Smooth muscle cell (in vitro differentiated cells): ENCODE data around the gene DUSP15. TPM values are rescaled to one million over a fixed set of nuclear protein-coding genes. Genes with fewer than 3 reads are reported as not detected.
"Not testable (repeated sequence)": the region's sequence is repeated elsewhere in the genome, so short reads cannot be mapped to it uniquely, and the experiment has no call there.

Source experiments
- DNase-seq: peaks from one replicate; lab custom pipeline; 2025; ENCODE audit not compliant: unreplicated experiment; lab: John Stamatoyannopoulos, UW
- H2AFZ ChIP-seq: fragments of 200-600 bp; sonication (generic); 2 replicates; pipeline ENCODE4 v1.6.0; 2016; ENCODE audit warnings: antibody characterized with exemption, low read depth, mild to moderate bottlenecking
- H3F3A ChIP-seq: fragments of 200-600 bp; sonication (generic); 2 replicates; pipeline ENCODE4 v1.6.0; 2017; ENCODE audit warnings: antibody characterized with exemption, low read depth
- H3K27ac ChIP-seq: fragments of 200-600 bp; sonication (generic); 2 replicates; pipeline ENCODE4 v1.5.1; 2016; ENCODE audit warnings: low read depth, mild to moderate bottlenecking
- H3K27me3 ChIP-seq: fragments of 200-600 bp; sonication (generic); 2 replicates; pipeline ENCODE4 v1.6.1; 2016; ENCODE audit warnings: low read depth, mild to moderate bottlenecking
- H3K36me3 ChIP-seq: fragments of 200-600 bp; sonication (generic); 2 replicates; pipeline ENCODE4 v1.5.1; 2016; ENCODE audit warnings: low read depth
- H3K4me1 ChIP-seq: fragments of 200-600 bp; sonication (generic); 2 replicates; pipeline ENCODE4 v1.5.1; 2016; ENCODE audit warnings: low read depth
- H3K4me2 ChIP-seq: fragments of 200-600 bp; sonication (generic); 2 replicates; pipeline ENCODE4 v1.6.0; 2016; ENCODE audit warnings: mild to moderate bottlenecking
- H3K4me3 ChIP-seq: fragments of 200-600 bp; sonication (generic); 2 replicates; pipeline ENCODE4 v1.5.1; 2016; ENCODE audit warnings: mild to moderate bottlenecking
- H3K79me2 ChIP-seq: fragments of 200-600 bp; sonication (generic); 2 replicates; pipeline ENCODE4 v1.6.0; 2016; ENCODE audit warnings: low read depth, mild to moderate bottlenecking
- H3K9ac ChIP-seq: fragments of 200-600 bp; sonication (generic); 2 replicates; pipeline ENCODE4 v1.6.0; 2016; ENCODE audit warnings: low read depth
- H3K9me3 ChIP-seq: fragments of 200-600 bp; sonication (generic); replicated peaks from 2 replicates; pipeline ENCODE4 v1.5.1; 2016; ENCODE audit warnings: low read depth
- H4K20me1 ChIP-seq: fragments of 200-600 bp; sonication (generic); 2 replicates; pipeline ENCODE4 v1.6.0; 2016; ENCODE audit warnings: low read depth
- CTCF ChIP-seq: fragments of 200-600 bp; sonication (generic); IDR thresholded peaks from 2 replicates; pipeline ENCODE4 v1.5.1; 2017; ENCODE audit warnings: borderline replicate concordance, mild to moderate bottlenecking, antibody characterized with exemption; ENCODE audit not compliant: insufficient read depth, poor library complexity, severe bottlenecking
- WGBS: methylation state at CpG from one replicate; pipeline ENCODE4 v1.1.7; 2016; ENCODE audit warnings: low lambda C conversion rate; 5-methylcytosine and 5-hydroxymethylcytosine counted together
- polyA plus RNA-seq: library from polyadenylated mRNA; unstranded; fragments of >200 nt; fragmentation: Nextera tagmentation; extraction: Ambion mirVana; gene quantifications from 2 replicates; pipeline ENCODE4 v1.2.1, GENCODE V29; 2016
- total RNA-seq: library from RNA; depleted of rRNA; stranded (reverse); fragments of >200 nt; gene quantifications from 2 replicates; pipeline ENCODE4 v1.2.3, GENCODE V29; 2014

The DUSP15 gene
- total and polyA plus RNA-seq, 2 experiments from 2014 or later, result 6.2 to 10.2 TPM

GRCh38 chr20:31816221-31816620 lies 54.1 kb downstream of the DUSP15 start:
- Histone ChIP-seq H3F3A (no peaks in the 10 kb centered on the region), H2AFZ (no peak overlapping the region), H3K4me3 (no peak overlapping the region), H3K27ac (no peak overlapping the region), H3K9me3 (no peaks in the 10 kb centered on the region), H3K9ac (no peak overlapping the region), H3K36me3 (no peaks in the 10 kb centered on the region), H3K27me3 (no peaks in the 10 kb centered on the region), H3K4me1 (no peaks in the 10 kb centered on the region), H3K4me2 (no peak overlapping the region), H3K79me2 (no peaks in the 10 kb centered on the region), H4K20me1 (no peaks in the 10 kb centered on the region)
- TF ChIP-seq CTCF, result no peak
- DNase-seq, result no peak
- 92% methylated on average over 5 of the region's 5 CpGs for WGBS

GRCh38 chr20:31815408-31816188 lies 54.7 kb downstream of the DUSP15 start:
- H3K4me1 ChIP-seq, result no peaks in the 10 kb centered on the region
- H3K27me3 ChIP-seq, result no peaks in the 10 kb centered on the region
- DNase-seq, result no peak
- no peaks in the 10 kb centered on the region for H3K36me3 ChIP-seq
- 72% methylated on average over 9 of the region's 9 CpGs for WGBS
- no peak overlapping the region for H3K9ac ChIP-seq
- no peaks in the 10 kb centered on the region for H3K9me3 ChIP-seq
- H3F3A ChIP-seq, result no peaks in the 10 kb centered on the region
- no peak overlapping the region for H3K4me2 ChIP-seq
- no peaks in the 10 kb centered on the region for H3K79me2 ChIP-seq
- no peak for TF ChIP-seq CTCF
- no peak overlapping the region for H3K27ac ChIP-seq
- H3K4me3 ChIP-seq, result no peak overlapping the region
- no peaks in the 10 kb centered on the region for H4K20me1 ChIP-seq
- no peak overlapping the region for H2AFZ ChIP-seq

GRCh38 chr20:31814142-31814541 lies 56.2 kb downstream of the DUSP15 start:
- not testable (repeated sequence) for H4K20me1 ChIP-seq, DNase-seq, H3F3A ChIP-seq, H3K4me3 ChIP-seq, H3K9me3 ChIP-seq, H3K4me1 ChIP-seq, H3K9ac ChIP-seq, H3K27me3 ChIP-seq, H2AFZ ChIP-seq, H3K27ac ChIP-seq, H3K36me3 ChIP-seq, H3K79me2 ChIP-seq, H3K4me2 ChIP-seq
- 95% methylated on average over 7 of the region's 7 CpGs for WGBS

- H3K27ac ChIP-seq, result no peak overlapping the region
- H4K20me1 ChIP-seq, result no peaks in the 10 kb centered on the region
- no peaks in the 10 kb centered on the region for H3K27me3 ChIP-seq
- H3K4me1 ChIP-seq, result no peaks in the 10 kb centered on the region
- no peak for DNase-seq
- no peak overlapping the region for H3K4me3 ChIP-seq
- H3K4me2 ChIP-seq, result no peak overlapping the region
- H3F3A ChIP-seq, result no peaks in the 10 kb centered on the region
- H3K9me3 ChIP-seq, result no peaks in the 10 kb centered on the region
- no peaks in the 10 kb centered on the region for H3K36me3 ChIP-seq
- no peak overlapping the region for H2AFZ ChIP-seq
- TF ChIP-seq CTCF, result no peak
- H3K79me2 ChIP-seq, result no peaks in the 10 kb centered on the region
- H3K9ac ChIP-seq, result no peak overlapping the region
These were observed 56.7 kb downstream of the DUSP15 start for GRCh38 chr20:31813611-31814010.
